ENCODE data around the gene LTO1. TPM values are rescaled to one million over a fixed set of nuclear protein-coding genes. Genes with fewer than 3 reads are reported as not detected.

LTO1 gene
- total and polyA plus RNA-seq, 2 experiments from 2014 or later: 20.1 to 23.3 TPM

GRCh38 chr11:69702769-69703452 is 27.8 kb upstream of the LTO1 start:
- ATAC-seq: peak; percentile 4
- Histone ChIP-seq H3K27me3 (ENCODE audit: insufficient read depth) (peaks cover 21% of the 10 kb centered on the region), H2AFZ (no peak overlapping the region), H4K20me1 (replicated peaks; ENCODE audit: insufficient read depth) (peaks cover 7% of the 10 kb centered on the region; the same call in 1 of the 2 replicates), H3K4me1 (ENCODE audit: insufficient read depth) (peaks cover 45% of the 10 kb centered on the region), H3K79me2 (replicated peaks; ENCODE audit: insufficient read depth) (peaks cover 21% of the 10 kb centered on the region), H3K9me2 (ENCODE audit: insufficient read depth) (no peaks in the 10 kb centered on the region), H3K36me3 (ENCODE audit: insufficient read depth) (peaks cover 20% of the 10 kb centered on the region), H3K4me2 (peak overlapping the region; percentile 86), H3K4me3 (peak overlapping the region; percentile 85), H3K27ac (ENCODE audit: low read depth) (peak overlapping the region; percentile 91), H3F3A (replicated peaks; ENCODE audit: low read depth) (peaks cover 24% of the 10 kb centered on the region)
- peak overlapping the region; percentile 84 for H3K4me3 Mint-ChIP-seq
- peaks cover 24% of the 10 kb centered on the region for H3K36me3 Mint-ChIP-seq (ENCODE audit: low read depth)
- peak overlapping the region; percentile 83; the same call in 1 of the 2 replicates for H3K27ac Mint-ChIP-seq
- peak; percentile 76 for DNase-seq (ENCODE audit: low spot score)
- H3K9me3 Mint-ChIP-seq: no peaks in the 10 kb centered on the region
- peaks cover 52% of the 10 kb centered on the region for H3K4me1 Mint-ChIP-seq
- TF ChIP-seq EZH2phosphoT487 (IDR thresholded peaks at IDR 0.05; ENCODE audit: unreplicated experiment) (no peak), POLR2AphosphoS5 (IDR thresholded peaks at IDR 0.05; ENCODE audit: low read depth) (peak; percentile 37; the same call in 1 of the 2 replicates)
- peaks cover 32% of the 10 kb centered on the region for H3K27me3 Mint-ChIP-seq (ENCODE audit: insufficient read depth, low read depth, poor library complexity)

GRCh38 chr11:69702239-69702691 is 27.1 kb upstream of the LTO1 start:
- Histone ChIP-seq H3K4me3 (peak overlapping the region; percentile 85), H3K79me2 (replicated peaks; ENCODE audit: insufficient read depth) (peaks cover 21% of the 10 kb centered on the region), H3F3A (replicated peaks; ENCODE audit: low read depth) (peaks cover 28% of the 10 kb centered on the region), H3K9me2 (ENCODE audit: insufficient read depth) (no peaks in the 10 kb centered on the region), H3K27ac (ENCODE audit: low read depth) (peak overlapping the region; percentile 91), H4K20me1 (replicated peaks; ENCODE audit: insufficient read depth) (peaks cover 7% of the 10 kb centered on the region), H3K4me2 (peak overlapping the region; percentile 86), H3K36me3 (ENCODE audit: insufficient read depth) (peaks cover 20% of the 10 kb centered on the region), H2AFZ (no peak overlapping the region), H3K27me3 (ENCODE audit: insufficient read depth) (peaks cover 21% of the 10 kb centered on the region), H3K4me1 (ENCODE audit: insufficient read depth) (peaks cover 43% of the 10 kb centered on the region)
- H3K9me3 Mint-ChIP-seq: no peaks in the 10 kb centered on the region
- H3K4me1 Mint-ChIP-seq: peaks cover 53% of the 10 kb centered on the region
- peak overlapping the region; percentile 89; the same call in 1 of the 2 replicates for H3K27ac Mint-ChIP-seq
- peaks cover 32% of the 10 kb centered on the region for H3K27me3 Mint-ChIP-seq (ENCODE audit: insufficient read depth, low read depth, poor library complexity)
- TF ChIP-seq POLR2AphosphoS5 (IDR thresholded peaks at IDR 0.05; ENCODE audit: low read depth) (peak; percentile 46; the same call in 1 of the 2 replicates), REST (IDR thresholded peaks at IDR 0.05; ENCODE audit: unreplicated experiment) (no peak), NANOG (IDR thresholded peaks at IDR 0.05; ENCODE audit: borderline replicate concordance) (no peak)
- peaks cover 30% of the 10 kb centered on the region for H3K36me3 Mint-ChIP-seq (ENCODE audit: low read depth)
- ATAC-seq (peak; percentile 14), DNase-seq (ENCODE audit: low spot score) (peak; percentile 93)
- H3K4me3 Mint-ChIP-seq: peak overlapping the region; percentile 84

All from GM23338 (cell line).